NCI-H2196 (cell line): ENCODE data around the gene RFPL3.
"Not testable (repeated sequence)": the region's sequence is repeated elsewhere in the genome, so short reads cannot be mapped to it uniquely, and the experiment has no call there.

ENCODE experiments used
- DNase-seq: peaks from one replicate; lab custom pipeline; 2025; ENCODE audit not compliant: unreplicated experiment; lab: John Stamatoyannopoulos, UW

Gene RFPL3

GRCh38 chr22:32357567-32357966 lies at the start of gene RFPL3:
Gene RFPL3, plus strand, starts transcription at chr22:32357867. Its CDS starts 205 bp downstream, at chr22:32358072.
- not testable (repeated sequence) for DNase-seq

DNA sequence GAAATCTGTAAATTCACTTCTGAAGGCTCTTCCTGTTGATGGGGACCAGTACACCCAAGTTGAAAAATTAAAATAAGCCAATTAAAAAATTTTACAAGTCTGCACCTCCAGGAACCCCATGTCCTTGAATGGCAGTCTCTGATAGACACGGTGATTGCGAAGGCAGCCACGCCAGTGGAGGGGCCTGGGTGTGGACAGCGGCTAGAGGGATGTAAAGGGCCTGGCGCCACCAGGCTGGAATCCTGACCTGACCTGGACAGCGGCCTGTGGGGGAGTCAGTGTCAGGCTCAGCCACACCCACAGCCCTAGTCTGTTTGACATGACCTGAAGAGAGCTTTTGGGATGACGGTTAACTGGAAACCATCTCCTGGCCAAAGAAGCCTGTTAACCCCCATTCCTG lies 49.5 kb upstream of the RFPL3 start:
- DNase-seq: no peak

- DNase-seq: no peak
Measured at GRCh38 chr22:32308934-32309333, 48.7 kb upstream of the RFPL3 start.

DNA sequence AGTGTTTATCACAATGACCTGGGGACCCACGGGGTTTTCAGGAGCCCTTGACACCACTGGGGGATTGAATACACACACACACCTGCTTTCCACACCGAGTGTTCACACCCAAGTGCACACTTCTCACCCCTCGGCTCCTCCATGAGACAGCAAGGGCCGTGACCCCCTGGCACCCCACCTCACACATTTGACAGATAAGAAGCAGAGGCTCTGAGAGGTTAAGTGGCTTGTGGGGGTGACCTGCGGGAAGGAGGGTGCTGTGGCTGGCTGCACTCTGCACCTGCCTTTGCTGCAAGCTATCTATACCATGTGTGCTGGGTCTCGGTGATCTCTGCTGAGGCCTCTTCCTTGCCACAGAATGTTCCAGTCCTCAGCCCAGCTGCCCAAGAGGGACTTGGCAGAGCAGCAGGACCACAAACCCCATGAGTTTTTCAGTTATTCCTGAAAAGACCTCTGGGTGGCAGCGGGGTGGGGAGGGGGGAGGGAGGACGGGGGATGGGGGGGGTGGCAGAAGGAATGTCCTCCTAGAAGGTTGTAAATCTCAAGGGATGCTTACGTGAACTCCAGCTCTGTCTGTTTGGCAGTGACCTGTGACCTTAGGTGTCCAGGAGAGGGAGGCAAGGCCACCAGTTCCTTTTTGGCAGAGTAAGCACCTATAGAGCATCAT lies 47.9 kb upstream of the RFPL3 start:
- DNase-seq: no peak

GRCh38 chr22:32310777-32311176 lies 46.9 kb upstream of the RFPL3 start:
- no peak for DNase-seq

GRCh38 chr22:32311551-32312071 lies 46.1 kb upstream of the RFPL3 start:
- no peak for DNase-seq

DNA sequence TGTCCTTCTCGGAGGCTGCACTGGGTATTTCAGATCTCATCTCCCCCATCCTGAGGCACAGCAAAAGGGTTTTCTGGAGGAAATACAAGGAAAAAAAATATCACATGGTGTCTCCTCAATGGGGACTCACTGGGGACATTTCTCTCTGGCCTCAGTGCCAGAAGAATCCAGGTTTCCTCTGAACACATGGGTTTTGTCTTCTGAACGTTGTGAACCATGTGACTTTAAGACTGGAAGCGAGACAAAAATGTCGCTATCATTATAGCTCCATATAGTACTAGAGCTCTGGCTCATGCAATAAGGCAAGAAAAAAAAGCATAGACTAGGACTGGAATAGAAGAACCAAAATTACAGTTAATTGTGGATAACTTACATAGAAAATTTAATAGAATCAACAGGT lies 44.9 kb upstream of the RFPL3 start:
- no peak for DNase-seq

DNA sequence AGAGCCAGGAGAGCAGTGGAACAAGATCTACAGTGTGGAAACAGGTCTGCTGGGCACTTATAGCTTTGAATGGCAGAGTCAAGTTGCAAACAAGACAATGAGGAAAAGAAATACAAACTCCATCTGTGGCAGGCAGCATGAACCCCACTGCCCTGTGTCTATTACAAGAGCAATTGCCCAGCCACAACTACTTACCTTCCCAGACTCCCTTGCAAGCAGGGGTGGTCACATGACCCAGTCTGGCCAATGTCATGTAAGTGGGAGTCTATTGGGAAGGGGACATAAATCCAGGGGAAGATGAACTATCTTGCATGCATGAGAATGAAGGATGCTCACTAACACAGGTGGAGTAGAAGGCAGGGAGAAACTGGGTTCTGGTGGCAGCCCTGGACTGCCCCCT lies 44.1 kb upstream of the RFPL3 start:
- no peak for DNase-seq

DNA sequence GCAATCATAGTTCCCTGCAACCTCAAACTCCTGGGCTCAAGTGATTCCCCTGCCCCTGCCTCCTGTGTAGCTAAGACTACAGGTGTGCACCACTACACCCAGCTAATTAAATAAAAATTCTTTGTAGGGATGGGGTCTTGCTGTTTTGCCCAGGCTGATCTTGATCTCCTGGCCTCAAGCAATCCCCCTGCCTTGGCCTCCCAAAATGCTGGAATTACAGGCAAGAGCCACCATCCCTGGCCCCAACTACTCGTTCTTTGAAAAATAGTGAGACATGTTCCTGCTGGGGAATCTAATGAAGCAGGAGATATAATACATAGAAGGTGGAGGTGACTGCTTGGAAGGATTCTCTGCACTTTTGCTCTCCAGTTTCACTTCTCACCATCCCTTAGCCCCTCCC lies 40.1 kb upstream of the RFPL3 start:
- DNase-seq: no peak

DNA sequence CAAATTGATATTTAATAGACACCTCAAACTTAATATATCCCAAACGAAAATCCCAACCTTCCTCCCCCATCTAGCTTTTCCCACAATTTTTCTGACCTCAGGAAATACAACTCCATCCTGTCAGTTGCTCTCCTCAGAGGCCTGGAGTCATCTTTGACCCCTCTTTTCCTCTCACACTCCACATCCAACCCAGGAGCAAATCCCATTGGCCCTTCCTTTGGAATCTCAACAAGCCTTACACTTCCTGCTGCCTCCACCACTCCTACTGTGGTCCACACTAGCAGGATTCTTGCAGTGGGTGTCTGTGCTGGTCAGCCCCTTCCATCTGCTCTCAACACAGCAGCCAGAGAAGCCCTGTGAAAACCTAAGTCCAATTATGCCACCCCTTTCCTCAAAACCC lies 39.3 kb upstream of the RFPL3 start:
- no peak for DNase-seq

- DNase-seq: no peak
Measured at GRCh38 chr22:32319861-32320406, 37.7 kb upstream of the RFPL3 start.

DNA sequence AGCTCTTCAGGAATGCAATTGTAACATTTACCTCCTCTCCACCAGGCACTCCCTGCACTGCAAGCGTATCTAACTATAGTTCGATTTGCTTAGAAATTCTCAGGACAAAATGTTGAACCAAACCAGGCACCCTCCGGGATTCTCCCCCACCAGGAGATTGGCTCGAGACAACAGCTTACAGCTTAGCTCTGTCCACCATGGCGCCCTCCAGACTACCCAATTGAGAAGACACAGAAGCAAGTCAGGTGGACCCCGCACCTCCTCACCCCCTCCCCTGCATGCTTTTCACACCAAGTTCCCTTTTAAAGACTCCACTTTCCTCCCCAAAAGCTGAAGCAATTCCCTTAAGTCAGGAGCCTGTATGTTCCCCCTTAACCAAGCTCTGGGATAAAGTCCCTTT lies 34.7 kb upstream of the RFPL3 start:
- DNase-seq: no peak

DNA sequence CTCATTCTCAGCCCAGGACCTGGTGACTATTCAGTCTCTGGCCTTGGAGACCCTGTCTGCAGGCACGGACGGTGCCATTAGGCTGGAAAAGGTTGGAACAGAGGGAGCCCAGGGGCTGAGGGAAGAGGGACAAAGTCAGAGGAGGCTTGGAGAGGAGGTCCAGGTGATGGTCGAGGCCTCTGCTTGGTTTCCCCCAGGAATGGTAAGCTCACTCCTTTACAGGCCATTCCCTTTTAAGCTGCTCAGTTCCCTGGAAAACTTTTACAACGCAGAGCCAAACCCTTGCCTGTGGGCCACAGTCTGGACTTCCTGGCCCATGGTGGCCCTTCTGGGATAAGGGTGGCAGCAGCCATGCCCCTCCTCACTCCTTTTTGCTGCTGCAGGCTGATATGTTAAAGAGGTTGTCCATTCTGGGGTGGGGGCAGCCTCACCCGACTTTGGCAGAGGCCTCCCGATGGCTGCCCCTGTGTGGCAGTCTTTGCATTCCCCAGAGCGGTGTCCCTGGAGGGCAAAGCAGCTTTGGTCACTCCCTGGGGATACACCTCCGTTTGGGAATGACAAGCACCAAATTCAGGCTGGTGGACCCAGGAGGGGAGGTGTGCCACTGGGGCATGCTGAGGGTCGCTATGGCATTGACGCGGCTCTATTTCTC lies 34.0 kb upstream of the RFPL3 start:
- DNase-seq: no peak

DNA sequence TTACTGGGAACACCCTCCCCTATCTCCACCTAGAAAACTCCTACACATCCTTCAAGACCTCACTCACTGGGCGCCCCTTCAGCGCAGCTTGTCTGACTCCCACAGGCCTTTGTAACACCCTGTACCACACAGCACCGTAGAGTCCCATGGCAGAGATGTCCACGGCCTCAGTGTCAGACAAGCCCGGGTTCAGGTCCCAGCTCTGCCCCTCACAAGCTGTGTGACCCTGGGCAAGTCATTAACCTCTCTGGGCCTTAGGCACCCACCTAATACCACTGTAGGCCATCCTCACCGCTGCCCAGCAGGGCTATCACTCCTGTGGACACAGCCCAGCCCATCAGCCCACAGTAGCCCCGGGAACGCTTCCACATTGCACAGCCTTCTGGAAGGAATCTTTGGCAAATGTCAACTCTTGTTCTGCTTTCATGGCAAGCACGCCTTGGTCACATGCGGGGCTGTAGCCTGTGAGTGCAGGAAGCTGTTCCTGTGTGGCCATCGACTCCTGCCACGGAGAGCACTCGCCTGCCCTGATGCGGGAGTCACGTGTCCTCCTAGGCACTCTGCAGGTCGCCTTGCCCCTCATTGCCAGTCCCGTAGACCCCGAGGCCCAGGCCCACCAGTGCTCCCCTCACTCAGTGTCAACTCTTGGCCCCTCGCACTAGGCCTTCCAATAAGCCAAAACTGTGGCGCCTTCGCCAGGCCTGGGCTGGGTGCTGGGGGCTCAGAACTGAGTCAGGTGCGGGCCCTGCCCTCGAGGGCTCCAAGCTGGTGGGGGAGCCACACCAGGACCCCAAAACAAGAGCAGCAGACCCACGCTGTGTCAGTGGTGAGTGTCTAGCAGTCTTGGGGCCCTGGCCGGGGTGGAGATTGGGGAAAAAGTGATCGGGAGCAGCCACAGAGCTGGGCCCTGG lies 32.9 kb upstream of the RFPL3 start:
- no peak for DNase-seq

GRCh38 chr22:32325416-32325801 lies 32.3 kb upstream of the RFPL3 start:
- DNase-seq: no peak

GRCh38 chr22:32325811-32326237 lies 31.8 kb upstream of the RFPL3 start:
- no peak for DNase-seq

GRCh38 chr22:32326647-32327046 lies 31.0 kb upstream of the RFPL3 start:
- no peak for DNase-seq

DNA sequence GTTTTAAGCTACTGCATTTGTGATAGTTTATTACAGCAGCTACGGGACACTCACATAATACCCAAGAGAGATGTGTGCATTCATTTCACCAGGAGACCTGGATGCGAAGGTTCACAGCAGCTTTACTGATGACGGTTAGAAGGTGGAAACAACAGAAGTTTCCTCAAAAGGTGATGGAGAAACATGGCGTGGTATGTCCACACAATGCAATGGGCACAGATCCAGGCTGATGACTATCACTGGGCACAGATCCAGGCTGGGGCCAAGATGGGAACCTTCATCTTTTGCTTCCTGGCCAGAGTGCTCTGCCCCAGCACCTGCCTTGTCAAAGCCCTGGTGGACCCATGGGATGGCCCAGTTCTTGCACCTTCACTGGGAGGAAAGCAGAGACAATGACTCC lies 30.6 kb upstream of the RFPL3 start:
- peak; percentile 0 for DNase-seq

DNA sequence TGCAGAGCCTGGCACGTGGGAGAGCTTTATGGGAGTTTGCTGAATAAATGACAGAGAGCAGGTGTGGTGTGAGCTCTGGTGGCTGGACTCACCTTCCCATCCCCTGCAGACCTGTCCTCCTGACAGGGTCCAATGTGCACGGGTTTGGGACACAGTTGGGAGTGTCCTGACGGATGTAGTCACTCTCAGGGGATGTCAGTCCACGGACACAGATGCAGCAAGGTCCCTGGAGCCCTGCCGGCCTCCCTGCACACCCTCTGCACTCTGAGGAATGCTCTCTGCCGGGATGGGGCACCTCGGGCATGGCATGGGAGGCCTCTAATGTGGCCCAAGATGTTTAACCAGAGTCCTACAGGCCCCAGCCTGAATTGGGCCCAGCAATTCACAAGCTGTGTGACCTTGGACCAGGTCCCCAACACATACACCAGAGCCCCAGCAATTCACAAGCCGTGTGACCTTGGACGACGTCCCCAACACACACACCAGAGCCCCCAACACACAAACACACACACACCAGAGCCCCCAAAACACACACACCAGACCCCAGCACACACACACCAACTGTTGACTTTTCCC lies 30.0 kb upstream of the RFPL3 start:
- DNase-seq: no peak

- no peak for DNase-seq
Measured at GRCh38 chr22:32328306-32329201, 29.1 kb upstream of the RFPL3 start.
